ENCODE measurements around the gene PRDM13.
A peak's percentile ranks its signal among the peaks of the same experiment; 100 is the strongest.

PRDM13 gene

DNA sequence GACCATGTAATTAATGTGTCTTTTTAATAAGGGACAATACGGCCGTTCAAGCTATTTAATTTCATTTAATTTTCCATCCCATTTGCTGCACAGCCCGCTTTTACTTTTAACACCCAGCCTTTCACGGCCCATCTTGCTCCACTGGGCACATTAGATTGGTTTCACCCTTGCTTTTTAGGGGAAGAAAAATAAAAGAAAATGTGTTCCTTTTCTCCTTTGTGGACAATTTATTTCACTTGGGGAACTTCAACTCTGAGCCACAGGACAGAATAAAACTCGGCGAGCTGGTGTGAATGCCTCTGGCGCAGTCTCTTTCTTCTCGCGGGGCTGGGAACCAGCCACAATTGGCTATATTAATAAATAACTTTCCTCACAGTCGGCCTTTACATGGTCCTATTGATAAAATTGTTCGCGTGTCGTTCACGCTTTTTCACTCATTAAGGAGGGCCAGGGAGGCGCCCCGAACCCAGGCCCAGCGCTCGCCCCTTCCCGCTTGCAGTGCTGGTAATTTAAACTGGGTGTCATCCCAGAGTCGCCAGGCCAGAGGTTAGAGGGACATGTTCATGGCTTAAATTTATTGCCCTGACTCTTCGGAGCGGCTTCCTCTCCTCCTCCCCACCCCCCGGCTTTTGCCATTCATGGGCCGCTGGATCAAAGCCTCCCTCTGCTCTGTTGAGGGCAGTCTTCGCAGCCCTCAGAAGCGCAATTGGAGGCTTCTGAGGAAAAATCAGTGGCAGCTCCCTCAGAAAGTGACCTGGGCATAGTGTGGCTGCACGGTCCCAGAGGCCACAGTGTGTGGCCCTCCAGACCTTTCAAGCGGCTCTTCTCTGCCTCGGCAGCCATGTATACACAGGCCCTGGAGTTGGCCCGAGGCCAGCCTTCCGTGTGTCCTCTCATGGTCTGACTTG is 2.2 kb upstream of the PRDM13 start:
- no peak for DNase-seq (ENCODE audit: low spot score)
- TF ChIP-seq CTCF (IDR thresholded peaks at IDR 0.05; ENCODE audit: extremely low read depth, insufficient read depth, missing control alignments), result no peak
- in situ Hi-C loops (cut with MboI; ENCODE audit: low pct_unique_long_range_greater_than_20kb, low sequenced_read_pairs, unreplicated experiment), result loop anchor here (5.0 to 25.0 kb wide), 2 partner anchors 767 to 853 kb away; partner anchors contain the start of gene POU3F2

GRCh38 chr6:99605074-99605734 is 1.4 kb upstream of the PRDM13 start:
- TF ChIP-seq CTCF (IDR thresholded peaks at IDR 0.05; ENCODE audit: extremely low read depth, insufficient read depth, missing control alignments), result peak; percentile 30

DNA sequence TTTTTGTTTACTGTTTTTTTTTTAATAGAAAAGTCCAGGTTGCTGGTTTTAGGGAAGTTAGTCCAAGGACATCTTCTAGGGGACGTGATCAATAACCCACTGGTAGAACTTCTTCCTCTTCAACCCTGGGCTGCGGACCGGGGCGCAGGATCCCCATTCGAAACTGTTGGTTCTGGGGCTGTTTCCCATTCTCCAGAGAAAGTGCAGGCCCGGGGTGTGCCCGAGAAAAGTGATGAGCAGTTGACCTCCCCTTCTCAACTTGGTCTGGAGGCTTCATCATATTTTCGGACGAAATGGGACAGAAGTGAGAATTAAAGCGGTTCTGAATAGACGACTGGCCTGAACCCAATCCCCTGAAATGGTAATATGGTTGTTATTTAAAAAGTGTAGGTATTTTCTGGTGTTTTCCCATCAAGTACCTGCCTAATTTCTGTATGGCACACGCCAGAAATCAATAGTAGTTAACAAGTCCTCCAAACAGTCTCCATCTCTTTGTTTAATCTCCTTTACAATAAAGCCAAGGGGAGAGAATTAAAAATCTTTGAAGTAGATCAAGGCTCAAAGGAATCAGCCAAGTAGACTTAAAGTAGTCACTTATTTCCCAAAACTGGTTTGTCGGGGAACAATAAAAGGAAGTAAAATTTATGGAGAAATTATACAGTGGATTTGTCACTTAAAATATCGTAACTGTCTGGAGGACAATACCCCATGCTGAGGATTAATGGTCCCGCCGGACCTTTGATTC is 550 bp upstream of the PRDM13 start:
- in situ Hi-C loops (cut with MboI; ENCODE audit: low pct_unique_long_range_greater_than_20kb, low sequenced_read_pairs, unreplicated experiment), result loop anchor here (5.0 to 25.0 kb wide), 2 partner anchors 769 to 851 kb away; partner anchors contain the start of gene POU3F2
- DNase-seq (ENCODE audit: low spot score), result no peak

More at GRCh38 chr6:99605074-99605734, 1.4 kb upstream of the PRDM13 start:
- DNase-seq (ENCODE audit: low spot score), result no peak
- in situ Hi-C loops (cut with MboI; ENCODE audit: low pct_unique_long_range_greater_than_20kb, low sequenced_read_pairs, unreplicated experiment), result loop anchor here (5.0 to 25.0 kb wide), 2 partner anchors 768 to 852 kb away; partner anchors contain the start of gene POU3F2

GRCh38 chr6:99607416-99608036 is 893 bp downstream of the PRDM13 start:
- DNase-seq (ENCODE audit: low spot score), result no peak
- in situ Hi-C loops (cut with MboI; ENCODE audit: low pct_unique_long_range_greater_than_20kb, low sequenced_read_pairs, unreplicated experiment), result loop anchor here (5.0 to 25.0 kb wide), 2 partner anchors 770 to 850 kb away; partner anchors contain the start of gene POU3F2
- no peak for TF ChIP-seq CTCF (IDR thresholded peaks at IDR 0.05; ENCODE audit: extremely low read depth, insufficient read depth, missing control alignments)

More for the DNA sequence above, 550 bp upstream of the PRDM13 start:
- no peak for TF ChIP-seq CTCF (IDR thresholded peaks at IDR 0.05; ENCODE audit: extremely low read depth, insufficient read depth, missing control alignments)

- no peak for TF ChIP-seq CTCF (IDR thresholded peaks at IDR 0.05; ENCODE audit: extremely low read depth, insufficient read depth, missing control alignments)
- in situ Hi-C loops (cut with MboI; ENCODE audit: low pct_unique_long_range_greater_than_20kb, low sequenced_read_pairs, unreplicated experiment), result loop anchor here (5.0 to 25.0 kb wide), 2 partner anchors 771 to 849 kb away; partner anchors contain the start of gene POU3F2
Observed at GRCh38 chr6:99608059-99608885, 1.6 kb downstream of the PRDM13 start.

More at GRCh38 chr6:99608059-99608885, 1.6 kb downstream of the PRDM13 start:
- no peak for DNase-seq (ENCODE audit: low spot score)
